Activated T-helper 1 cell treated with anti-CD3 and anti-CD28 coated beads, Interleukin-12 subunit alpha, Interleukin-12 subunit beta, Interleukin-2, Interleukin-4 antibody, amounts not matched to agents 30 ng/mL and 10 ng/mL and 1 ng/mL, durations not matched to agents 14 hours and 24 hours and 36 hours (primary cell): ENCODE results near the gene COL18A1. TPM values are rescaled to one million over a fixed set of nuclear protein-coding genes. Genes with fewer than 3 reads are reported as not detected.

Source experiments
- DNase-seq: peaks from one replicate; pipeline ENCODE4 v3.0.0; 2021; ENCODE audit warnings: low spot score
- H3K27ac Mint-ChIP-seq: one replicate; pipeline ENCODE4 v1.8.0; 2021; ENCODE audit warnings: mild to moderate bottlenecking, mixed read lengths
- H3K27me3 Mint-ChIP-seq: one replicate; pipeline ENCODE4 v1.8.0; 2022; ENCODE audit warnings: mild to moderate bottlenecking, moderate library complexity, mixed read lengths; ENCODE audit not compliant: insufficient read depth
- H3K36me3 Mint-ChIP-seq: one replicate; pipeline ENCODE4 v1.8.0; 2021; ENCODE audit warnings: low read depth, mixed read lengths
- H3K4me1 Mint-ChIP-seq: one replicate; pipeline ENCODE4 v1.8.0; 2021; ENCODE audit warnings: low read depth, mixed read lengths
- H3K4me3 Mint-ChIP-seq: one replicate; pipeline ENCODE4 v1.8.0; 2021; ENCODE audit warnings: mild to moderate bottlenecking, moderate library complexity, mixed read lengths
- H3K9me3 Mint-ChIP-seq: one replicate; pipeline ENCODE4 v1.8.0; 2021; ENCODE audit warnings: mixed read lengths
- intact Hi-C: fragments of 100-400 bp; cut with micrococcal nuclease; formaldehyde crosslinking; loops from one replicate; pipeline ENCODE4 v1.15.1; 2024
- total RNA-seq: library from RNA; stranded (reverse); gene quantifications from 2 replicates; pipeline ENCODE4 v1.2.3, GENCODE V29; 2022

Gene COL18A1
- total RNA-seq, 1 donor from 2014 or later, result 2.1 TPM

DNA sequence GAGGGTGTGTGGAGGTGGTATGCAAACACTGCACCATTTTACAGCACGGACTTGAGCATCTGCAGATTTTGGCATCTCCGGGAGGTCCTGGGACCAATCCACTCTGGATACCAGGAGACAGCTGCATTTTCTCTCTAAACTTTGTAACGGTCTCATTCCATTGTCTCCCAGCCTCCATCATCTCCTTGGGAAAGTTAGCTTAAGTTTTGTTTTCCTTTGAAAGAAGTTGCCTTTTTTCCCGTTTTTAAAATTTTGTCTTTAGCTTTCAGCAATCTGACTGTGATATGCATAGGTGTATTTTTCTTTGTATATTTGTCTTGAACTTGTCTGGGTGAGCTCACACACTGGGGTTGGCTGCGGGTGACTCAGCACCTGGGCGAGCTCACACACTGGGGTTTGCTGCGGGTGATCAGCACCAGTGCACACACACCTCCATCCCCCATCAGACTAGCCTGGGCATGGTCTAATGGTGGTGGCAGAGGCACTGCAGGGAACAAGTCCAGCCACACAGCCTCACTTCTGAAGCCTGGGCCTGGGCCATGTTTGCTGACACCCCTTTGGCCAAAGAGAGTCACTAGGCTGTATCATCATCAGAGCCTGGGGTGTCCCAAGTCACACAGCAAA is 32.1 kb upstream of the COL18A1 start:
- H3K36me3 Mint-ChIP-seq, result no peaks in the 10 kb centered on the region
- no peak overlapping the region for H3K4me3 Mint-ChIP-seq
- intact Hi-C loops, result no loop called here
- no peak overlapping the region for H3K27ac Mint-ChIP-seq
- peaks cover 9% of the 10 kb centered on the region for H3K4me1 Mint-ChIP-seq
- peaks cover 4% of the 10 kb centered on the region for H3K9me3 Mint-ChIP-seq
- peaks cover 7% of the 10 kb centered on the region for H3K27me3 Mint-ChIP-seq
- no peak for DNase-seq

DNA sequence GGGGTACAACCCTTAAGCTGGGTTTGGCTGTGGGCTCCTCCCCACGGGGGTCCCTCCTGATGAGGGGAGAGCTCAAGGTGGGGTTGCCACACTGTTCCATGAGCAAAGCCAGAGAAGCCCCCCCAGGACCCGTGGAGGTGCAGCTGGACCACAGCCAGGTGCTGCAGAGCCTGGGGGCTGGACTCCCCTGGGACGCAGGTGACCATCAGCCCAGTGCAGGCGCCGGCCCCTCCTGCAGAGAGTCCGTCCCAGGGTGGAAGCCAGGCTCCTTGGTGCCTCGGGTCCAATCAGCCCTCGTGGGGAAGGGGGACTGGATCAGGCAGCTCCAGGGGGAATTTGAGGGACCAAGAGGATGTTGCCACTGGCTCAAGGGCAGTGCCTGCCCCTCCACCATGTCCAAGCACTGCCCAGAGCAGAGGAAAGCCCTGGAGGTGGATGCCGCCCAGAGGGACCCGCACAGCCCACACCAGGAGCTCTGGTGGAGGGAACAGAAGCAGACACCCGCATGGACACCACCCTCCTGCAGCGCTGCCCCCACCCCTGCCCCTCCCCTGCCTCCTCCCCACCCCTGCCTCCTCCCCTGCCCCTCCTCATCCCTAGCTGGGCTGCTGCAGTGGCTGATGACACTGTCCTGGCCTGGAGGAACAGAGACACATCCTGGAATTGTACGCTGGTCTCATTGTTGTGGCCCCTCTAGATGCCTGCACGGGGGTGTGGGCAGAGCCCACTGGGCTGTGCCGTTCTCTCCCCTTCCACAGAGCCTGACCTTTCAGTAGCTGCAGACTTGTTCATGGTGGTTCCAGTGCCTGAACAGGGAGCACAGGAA is 30.8 kb upstream of the COL18A1 start:
- Mint-ChIP-seq H3K9me3 (peaks cover 4% of the 10 kb centered on the region), H3K4me3 (no peak overlapping the region), H3K27ac (no peak overlapping the region), H3K27me3 (peaks cover 7% of the 10 kb centered on the region), H3K36me3 (no peaks in the 10 kb centered on the region), H3K4me1 (peaks cover 9% of the 10 kb centered on the region)
- intact Hi-C loops, result no loop called here
- no peak for DNase-seq

DNA sequence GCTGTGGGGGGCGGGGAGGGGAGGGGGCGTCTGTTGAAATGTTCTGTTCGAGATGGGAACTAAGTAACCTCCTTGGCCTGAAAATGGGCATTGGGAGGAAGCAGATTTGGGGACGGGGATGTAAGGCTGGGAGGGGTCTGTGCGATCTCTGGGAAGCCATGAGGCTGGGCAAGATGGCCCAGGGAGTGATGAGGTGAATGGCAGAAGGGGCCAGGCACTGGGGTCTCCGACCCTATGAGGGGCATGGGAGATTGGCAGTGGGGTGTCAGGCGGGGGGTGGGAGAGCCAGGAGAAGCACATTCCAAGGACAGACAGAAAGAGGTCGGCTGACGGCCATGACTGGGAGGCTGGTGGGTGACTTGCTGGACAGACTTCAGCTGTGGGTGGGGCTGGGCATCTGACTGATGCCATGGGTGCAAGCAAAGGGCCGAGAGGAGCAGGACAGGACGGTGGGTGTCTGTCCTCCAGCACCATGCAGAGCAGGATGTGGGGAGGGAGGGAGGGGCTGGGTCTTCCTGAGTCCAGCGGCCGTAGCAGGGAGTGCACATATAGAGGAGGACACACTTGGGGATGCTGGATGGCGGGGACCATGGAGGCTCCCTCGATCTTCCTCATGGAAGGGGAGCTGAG is 30.0 kb upstream of the COL18A1 start:
- no peak for DNase-seq
- H3K4me3 Mint-ChIP-seq, result no peak overlapping the region
- intact Hi-C loops, result no loop called here
- H3K36me3 Mint-ChIP-seq, result no peaks in the 10 kb centered on the region
- no peak overlapping the region for H3K27ac Mint-ChIP-seq
- H3K9me3 Mint-ChIP-seq, result peaks cover 4% of the 10 kb centered on the region
- H3K4me1 Mint-ChIP-seq, result peaks cover 8% of the 10 kb centered on the region
- peaks cover 7% of the 10 kb centered on the region for H3K27me3 Mint-ChIP-seq

DNA sequence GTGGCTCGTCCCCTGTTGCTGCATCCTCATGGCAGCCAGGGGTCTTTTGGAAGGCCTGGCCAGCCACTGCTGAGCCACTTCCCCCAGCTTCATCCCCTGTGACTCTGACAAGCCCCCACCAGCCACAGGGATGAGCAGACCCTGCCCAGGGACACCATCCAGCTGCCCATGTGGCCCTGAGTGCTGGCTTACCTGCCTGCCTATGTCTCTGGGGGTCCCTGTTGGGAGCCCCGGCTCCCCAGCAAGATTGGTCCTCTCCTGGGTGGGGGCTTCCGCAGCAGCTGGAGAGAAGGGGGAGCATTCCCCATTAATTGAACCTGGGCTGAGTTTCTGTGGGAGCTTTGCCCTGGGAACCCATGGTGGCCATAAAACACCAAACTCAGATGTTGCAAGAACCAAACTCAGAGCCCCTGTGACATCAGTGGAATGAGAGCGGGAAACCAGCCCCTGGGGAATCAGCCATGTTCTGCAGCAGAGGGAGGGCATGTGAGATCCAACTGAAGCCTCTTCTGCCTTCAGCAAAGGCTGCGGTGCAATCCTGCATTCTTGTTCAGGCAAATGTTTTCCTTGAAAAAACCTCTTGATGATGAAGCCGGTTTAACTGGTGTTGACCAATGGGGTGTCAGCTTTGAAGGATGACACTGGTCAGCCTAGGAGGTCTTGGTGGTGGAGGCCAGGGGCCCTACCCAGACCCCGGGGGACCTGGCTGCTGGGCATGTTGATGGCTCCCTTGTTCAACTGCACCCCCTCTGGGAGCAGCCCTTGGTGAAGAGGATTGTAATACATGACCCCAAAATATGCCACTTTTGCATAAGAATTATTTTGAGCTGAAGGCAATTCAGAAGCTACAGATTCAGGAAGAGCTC is 28.3 kb upstream of the COL18A1 start:
- Mint-ChIP-seq H3K27me3 (peaks cover 3% of the 10 kb centered on the region), H3K9me3 (peaks cover 4% of the 10 kb centered on the region), H3K27ac (no peak overlapping the region), H3K4me1 (no peaks in the 10 kb centered on the region), H3K4me3 (no peak overlapping the region), H3K36me3 (no peaks in the 10 kb centered on the region)
- DNase-seq, result no peak
- intact Hi-C loops, result no loop called here

DNA sequence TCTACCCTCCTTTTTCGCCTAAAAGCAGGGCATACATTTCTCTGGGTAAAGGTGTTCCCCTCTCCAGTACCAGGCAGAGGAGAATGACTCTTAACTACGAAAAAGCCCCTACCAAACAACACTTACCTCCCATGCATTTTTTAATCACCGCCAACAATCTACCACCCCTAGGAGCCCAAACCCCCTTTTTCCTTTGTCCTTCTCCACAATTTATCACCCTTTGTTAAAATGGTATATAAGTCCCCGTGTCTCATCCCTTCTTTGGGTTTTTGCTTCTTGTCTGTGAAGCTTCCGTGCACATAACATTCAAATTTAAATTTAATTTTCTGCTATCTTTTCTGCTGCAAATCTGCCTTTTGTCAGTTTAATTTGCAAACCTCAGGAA is 27.6 kb upstream of the COL18A1 start:
- Mint-ChIP-seq H3K9me3 (peaks cover 4% of the 10 kb centered on the region), H3K36me3 (no peaks in the 10 kb centered on the region), H3K27me3 (peaks cover 3% of the 10 kb centered on the region), H3K27ac (no peak overlapping the region), H3K4me1 (no peaks in the 10 kb centered on the region), H3K4me3 (no peak overlapping the region)
- intact Hi-C loops, result no loop called here
- DNase-seq, result no peak

DNA sequence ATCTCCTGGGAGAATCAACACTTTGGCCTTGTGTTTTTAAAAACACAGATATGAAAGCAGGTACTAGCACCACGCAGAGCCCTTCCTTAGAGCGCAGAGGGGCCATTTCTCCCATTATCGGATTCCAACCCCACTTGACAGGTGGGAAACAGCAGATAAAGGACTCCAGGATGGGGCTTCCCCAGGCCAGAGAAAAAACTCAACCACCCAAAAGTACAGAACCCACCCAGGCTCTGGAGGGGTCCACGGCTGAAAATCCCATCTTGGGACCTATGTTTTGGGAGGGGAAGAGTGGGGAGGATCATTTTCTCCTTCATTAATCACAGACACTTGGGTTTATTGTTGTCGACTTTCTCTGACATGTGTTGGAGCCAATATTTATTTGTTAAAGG is 27.1 kb upstream of the COL18A1 start:
- Mint-ChIP-seq H3K27me3 (peaks cover 3% of the 10 kb centered on the region), H3K9me3 (peaks cover 4% of the 10 kb centered on the region), H3K36me3 (no peaks in the 10 kb centered on the region), H3K4me3 (no peak overlapping the region), H3K27ac (no peak overlapping the region), H3K4me1 (no peaks in the 10 kb centered on the region)
- no peak for DNase-seq
- intact Hi-C loops, result no loop called here

DNA sequence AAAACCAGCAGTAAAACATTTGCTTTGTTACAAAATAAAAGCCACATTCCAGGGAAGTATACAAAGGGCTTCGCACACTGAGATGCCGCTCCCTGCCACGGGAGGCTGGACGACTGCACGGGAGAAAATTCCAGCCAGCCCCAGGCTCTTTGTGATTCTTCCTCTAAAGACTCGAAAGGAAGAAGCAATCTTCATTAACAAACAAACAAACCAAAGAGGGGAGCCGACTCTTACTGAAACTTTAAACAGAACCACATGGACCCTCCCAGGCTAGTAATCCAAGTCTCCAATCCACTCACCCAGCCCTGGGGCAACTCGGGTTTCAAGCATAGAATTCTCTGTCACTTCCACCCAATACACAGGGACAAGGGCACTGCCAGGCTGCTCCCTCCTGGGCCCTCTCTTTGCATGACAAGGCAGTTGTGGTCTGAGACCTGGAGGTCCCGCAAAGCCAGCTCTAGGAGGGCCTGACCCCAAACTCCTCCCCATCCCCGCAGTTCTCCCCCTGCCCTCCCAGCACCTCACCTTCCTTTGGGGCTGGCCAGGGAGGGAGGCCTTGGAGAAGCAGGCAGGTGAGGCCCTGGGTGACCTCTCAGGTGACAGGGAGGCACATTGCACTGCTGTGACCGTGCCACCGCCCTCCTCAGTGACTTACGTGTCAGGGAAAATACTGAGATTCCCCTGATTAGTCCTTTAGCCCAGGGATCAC is 26.6 kb upstream of the COL18A1 start:
- Mint-ChIP-seq H3K4me3 (no peak overlapping the region), H3K9me3 (peaks cover 4% of the 10 kb centered on the region), H3K36me3 (no peaks in the 10 kb centered on the region), H3K27me3 (peaks cover 3% of the 10 kb centered on the region), H3K4me1 (no peaks in the 10 kb centered on the region), H3K27ac (no peak overlapping the region)
- no peak for DNase-seq
- intact Hi-C loops, result no loop called here

DNA sequence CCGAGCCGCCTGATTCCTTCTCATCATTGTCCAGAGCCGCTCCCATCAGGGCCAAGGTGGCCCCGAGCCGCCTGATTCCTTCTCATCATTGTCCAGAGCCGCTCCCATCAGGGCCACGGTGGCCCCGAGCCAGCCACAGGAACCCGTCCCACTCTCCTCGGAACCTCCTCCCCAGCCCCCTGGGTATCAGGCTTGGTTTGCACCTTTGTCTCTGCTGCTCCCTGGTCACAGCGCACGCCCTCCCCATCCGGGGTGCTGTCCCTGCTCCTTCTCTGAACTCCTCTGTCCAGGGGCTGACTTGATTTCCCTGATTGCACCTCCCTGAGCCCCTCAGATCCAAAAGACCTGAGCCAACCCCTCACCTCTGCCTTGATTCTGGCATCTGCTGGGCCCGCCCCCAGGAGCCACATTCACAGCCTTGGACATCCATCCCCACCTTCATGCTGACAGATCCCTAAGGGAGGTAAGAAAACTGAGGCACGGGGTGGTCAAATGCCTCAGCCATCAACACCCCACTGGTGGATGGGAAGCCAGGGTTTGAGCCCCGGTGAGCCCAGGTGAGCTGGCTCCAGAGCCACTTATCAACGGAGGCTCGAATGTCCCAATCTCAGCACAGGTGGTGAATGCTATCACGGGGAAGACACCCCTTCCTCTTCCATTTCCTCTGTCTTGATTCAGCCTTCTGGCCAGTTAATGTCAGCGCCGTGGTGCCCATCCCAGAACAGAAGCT is 25.6 kb upstream of the COL18A1 start:
- no peaks in the 10 kb centered on the region for H3K4me1 Mint-ChIP-seq
- DNase-seq, result no peak
- H3K9me3 Mint-ChIP-seq, result peaks cover 4% of the 10 kb centered on the region
- peaks cover 3% of the 10 kb centered on the region for H3K27me3 Mint-ChIP-seq
- H3K36me3 Mint-ChIP-seq, result no peaks in the 10 kb centered on the region
- no peak overlapping the region for H3K27ac Mint-ChIP-seq
- intact Hi-C loops, result no loop called here
- no peak overlapping the region for H3K4me3 Mint-ChIP-seq

DNA sequence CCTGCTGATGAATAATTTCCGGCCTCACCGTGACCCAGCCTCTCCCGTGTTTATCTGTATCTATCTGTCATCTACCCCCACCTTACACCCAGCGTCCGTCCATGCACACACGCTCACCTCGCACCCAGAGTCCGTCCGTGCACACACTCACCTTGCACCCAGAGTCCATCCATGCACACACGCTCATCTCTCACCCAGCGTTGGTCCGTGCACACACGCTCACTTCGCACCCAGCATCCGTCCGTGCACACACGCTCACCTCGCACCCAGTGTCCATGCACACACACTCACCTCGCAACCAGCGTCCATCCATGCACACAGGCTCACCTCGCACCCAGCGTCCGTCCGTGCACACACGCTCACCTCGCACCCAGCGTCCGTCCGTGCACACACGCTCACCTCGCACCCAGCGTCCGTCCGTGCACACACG is 25.0 kb upstream of the COL18A1 start:
- Mint-ChIP-seq H3K27me3 (peaks cover 3% of the 10 kb centered on the region), H3K36me3 (no peaks in the 10 kb centered on the region), H3K4me3 (no peak overlapping the region), H3K9me3 (peaks cover 4% of the 10 kb centered on the region), H3K27ac (no peak overlapping the region), H3K4me1 (no peaks in the 10 kb centered on the region)
- intact Hi-C loops, result no loop called here
- no peak for DNase-seq

DNA sequence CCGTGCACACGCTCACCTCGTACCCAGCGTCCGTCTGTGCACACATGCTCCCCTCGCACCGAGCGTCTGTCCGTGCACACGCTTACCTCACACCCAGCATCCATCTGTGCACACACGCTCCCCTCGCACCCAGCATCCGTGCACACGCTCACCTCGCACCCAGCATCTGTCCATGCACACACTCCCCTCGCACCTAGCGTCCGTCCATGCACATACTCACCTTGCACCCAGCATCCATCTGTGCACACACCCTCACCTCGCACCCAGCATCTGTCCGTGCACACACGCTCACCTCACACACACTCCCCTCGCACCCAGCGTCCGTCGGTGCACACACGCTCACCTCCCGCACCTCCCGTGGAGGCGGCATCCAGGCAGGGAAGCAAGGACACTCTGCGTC is 24.4 kb upstream of the COL18A1 start:
- Mint-ChIP-seq H3K4me1 (no peaks in the 10 kb centered on the region), H3K9me3 (peaks cover 4% of the 10 kb centered on the region), H3K27me3 (peaks cover 3% of the 10 kb centered on the region), H3K27ac (no peak overlapping the region), H3K4me3 (no peak overlapping the region), H3K36me3 (no peaks in the 10 kb centered on the region)
- DNase-seq, result no peak
- intact Hi-C loops, result no loop called here

DNA sequence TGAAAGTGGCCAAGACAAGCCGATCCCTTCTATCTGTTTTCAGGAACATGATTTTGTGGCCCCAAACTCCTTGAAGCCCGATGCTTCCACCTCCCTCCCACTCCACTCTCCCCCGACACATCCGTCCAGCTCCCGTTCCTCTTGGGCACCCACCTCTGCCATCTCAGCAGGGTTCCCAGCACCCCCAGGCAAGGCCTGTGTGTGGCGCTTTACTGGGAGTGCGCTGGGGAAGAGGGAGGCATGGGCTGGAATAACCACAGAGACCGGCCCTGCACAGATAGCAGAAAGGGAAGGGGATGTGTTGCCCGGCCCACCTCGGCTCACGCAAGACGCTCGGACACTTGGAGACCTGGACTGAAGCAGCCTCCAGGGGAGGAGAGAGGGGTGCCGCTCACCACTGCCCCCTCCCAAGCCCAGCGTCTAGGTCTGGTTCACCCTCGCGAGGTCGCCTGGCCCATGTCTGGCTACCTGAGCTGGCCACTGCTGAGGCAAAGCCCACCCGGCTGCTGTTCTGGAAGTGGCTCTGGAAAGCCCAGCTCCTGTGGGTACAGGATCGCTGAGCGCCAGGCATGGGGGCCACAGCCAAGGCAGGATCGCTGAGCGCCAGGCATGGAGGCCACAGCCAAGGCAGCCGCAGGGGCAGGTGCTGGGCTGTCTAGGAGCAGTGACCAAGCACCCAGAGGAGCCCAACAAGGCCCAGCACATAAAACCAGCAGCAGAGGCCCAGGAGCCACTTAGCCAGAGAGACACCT is 23.8 kb upstream of the COL18A1 start:
- DNase-seq, result no peak
- Mint-ChIP-seq H3K4me1 (no peaks in the 10 kb centered on the region), H3K27me3 (peaks cover 3% of the 10 kb centered on the region), H3K4me3 (no peak overlapping the region), H3K9me3 (peaks cover 4% of the 10 kb centered on the region), H3K36me3 (no peaks in the 10 kb centered on the region), H3K27ac (no peak overlapping the region)
- intact Hi-C loops, result no loop called here
